Astrocyte (in vitro differentiated cells and primary cell): ENCODE measurements around the gene TEKT2.

ENCODE experiments used
- EZH2 ChIP-seq: IDR thresholded peaks from 2 replicates; pipeline ENCODE4 v1.6.1; 2012; ENCODE audit warnings: mild to moderate bottlenecking, low read length, inconsistent platforms; ENCODE audit not compliant: insufficient read depth
- TF ChIP-seq, protein P1 (sequence below): IDR thresholded peaks from 2 replicates; pipeline ENCODE4 v1.5.1; 2011; ENCODE audit warnings: low read depth, mild to moderate bottlenecking, inconsistent platforms, low read length, moderate library complexity; ENCODE audit not compliant: insufficient read depth

DNA sequence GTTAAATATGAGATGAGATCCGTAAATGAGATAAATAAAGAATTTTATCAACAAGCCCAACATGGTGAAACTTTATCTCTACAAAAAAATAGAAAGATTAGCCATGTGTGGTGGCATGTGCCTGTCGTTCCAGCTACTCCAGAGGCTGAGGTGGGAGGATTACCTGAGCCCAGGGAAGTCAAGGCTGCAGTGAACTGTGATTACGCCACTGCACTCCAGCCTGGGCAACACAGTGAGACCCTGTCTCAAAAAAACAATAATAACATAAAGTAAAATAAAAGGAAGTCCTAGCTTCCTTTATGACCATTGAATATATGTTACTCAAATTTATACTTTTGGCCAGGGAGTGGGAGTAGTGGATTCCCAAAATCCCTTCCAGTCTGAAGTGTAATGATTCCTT lies 48.7 kb upstream of the TEKT2 start:
- TF ChIP-seq, protein P1, sequence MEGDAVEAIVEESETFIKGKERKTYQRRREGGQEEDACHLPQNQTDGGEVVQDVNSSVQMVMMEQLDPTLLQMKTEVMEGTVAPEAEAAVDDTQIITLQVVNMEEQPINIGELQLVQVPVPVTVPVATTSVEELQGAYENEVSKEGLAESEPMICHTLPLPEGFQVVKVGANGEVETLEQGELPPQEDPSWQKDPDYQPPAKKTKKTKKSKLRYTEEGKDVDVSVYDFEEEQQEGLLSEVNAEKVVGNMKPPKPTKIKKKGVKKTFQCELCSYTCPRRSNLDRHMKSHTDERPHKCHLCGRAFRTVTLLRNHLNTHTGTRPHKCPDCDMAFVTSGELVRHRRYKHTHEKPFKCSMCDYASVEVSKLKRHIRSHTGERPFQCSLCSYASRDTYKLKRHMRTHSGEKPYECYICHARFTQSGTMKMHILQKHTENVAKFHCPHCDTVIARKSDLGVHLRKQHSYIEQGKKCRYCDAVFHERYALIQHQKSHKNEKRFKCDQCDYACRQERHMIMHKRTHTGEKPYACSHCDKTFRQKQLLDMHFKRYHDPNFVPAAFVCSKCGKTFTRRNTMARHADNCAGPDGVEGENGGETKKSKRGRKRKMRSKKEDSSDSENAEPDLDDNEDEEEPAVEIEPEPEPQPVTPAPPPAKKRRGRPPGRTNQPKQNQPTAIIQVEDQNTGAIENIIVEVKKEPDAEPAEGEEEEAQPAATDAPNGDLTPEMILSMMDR: no peak
- TF ChIP-seq EZH2: no peak
